Calu3 (cell line): ENCODE results near the gene PDXDC1. TPM values are rescaled to one million over a fixed set of nuclear protein-coding genes. Genes with fewer than 3 reads are reported as not detected.
"Not testable (repeated sequence)": the region's sequence is repeated elsewhere in the genome, so short reads cannot be mapped to it uniquely, and the experiment has no call there.

Experiments
- Bru-seq: library from RNA; stranded (reverse); fragments of 400-500 nt; gene quantifications from one replicate; lab custom pipeline; 2021; lab: Mats Ljungman, UMichigan
- BruChase-seq, 2 experiments: library from RNA; stranded (reverse); fragments of 400-500 nt; gene quantifications; one replicate each; lab custom pipeline; 2021; lab: Mats Ljungman, UMichigan
- BruUV-seq: library from RNA; stranded (reverse); fragments of 400-500 nt; replicated peaks from 2 replicates; lab custom pipeline; 2021; lab: Mats Ljungman, UMichigan
- CTCF ChIA-PET: fragments of 300-600 bp; sonication (Branson Sonifier 250); formaldehyde crosslinking; loops from one replicate; lab custom pipeline; 2022; ENCODE audit warnings: antibody characterized with exemption; lab: Charles Lee
- DNase-seq: peaks from one replicate; pipeline ENCODE4 v3.0.0; 2022
- H3K27ac Mint-ChIP-seq: one replicate; pipeline ENCODE4 v1.8.0; 2022; ENCODE audit warnings: mixed read lengths; ENCODE audit not compliant: unreplicated experiment
- H3K27me3 Mint-ChIP-seq: one replicate; pipeline ENCODE4 v1.8.0; 2022; ENCODE audit warnings: mixed read lengths; ENCODE audit not compliant: unreplicated experiment
- H3K36me3 Mint-ChIP-seq: one replicate; pipeline ENCODE4 v1.8.0; 2022; ENCODE audit warnings: mild to moderate bottlenecking, moderate library complexity, mixed read lengths; ENCODE audit not compliant: insufficient read depth, unreplicated experiment
- H3K4me1 Mint-ChIP-seq: one replicate; pipeline ENCODE4 v1.8.0; 2022; ENCODE audit warnings: mild to moderate bottlenecking, low read depth, mixed read lengths; ENCODE audit not compliant: unreplicated experiment
- H3K4me3 Mint-ChIP-seq: one replicate; pipeline ENCODE4 v1.8.0; 2022; ENCODE audit warnings: mild to moderate bottlenecking, low read depth, moderate library complexity, mixed read lengths; ENCODE audit not compliant: unreplicated experiment
- H3K9me3 Mint-ChIP-seq: one replicate; pipeline ENCODE4 v1.8.0; 2022; ENCODE audit warnings: low read depth, mixed read lengths; ENCODE audit not compliant: unreplicated experiment
- intact Hi-C: fragments of 100-400 bp; cut with micrococcal nuclease; formaldehyde crosslinking; loops from one replicate; pipeline ENCODE4 v1.10.0; 2022; ENCODE audit not compliant: unreplicated experiment
- long read RNA-seq: library from polyadenylated mRNA; stranded (forward); transcript quantifications from one replicate; pipeline ENCODE4 v2.0.0, GENCODE V29; 2022
- total RNA-seq: library from RNA; stranded (reverse); gene quantifications from 2 replicates; pipeline ENCODE4 v1.2.3, GENCODE V29; 2022

Gene PDXDC1, protein sequence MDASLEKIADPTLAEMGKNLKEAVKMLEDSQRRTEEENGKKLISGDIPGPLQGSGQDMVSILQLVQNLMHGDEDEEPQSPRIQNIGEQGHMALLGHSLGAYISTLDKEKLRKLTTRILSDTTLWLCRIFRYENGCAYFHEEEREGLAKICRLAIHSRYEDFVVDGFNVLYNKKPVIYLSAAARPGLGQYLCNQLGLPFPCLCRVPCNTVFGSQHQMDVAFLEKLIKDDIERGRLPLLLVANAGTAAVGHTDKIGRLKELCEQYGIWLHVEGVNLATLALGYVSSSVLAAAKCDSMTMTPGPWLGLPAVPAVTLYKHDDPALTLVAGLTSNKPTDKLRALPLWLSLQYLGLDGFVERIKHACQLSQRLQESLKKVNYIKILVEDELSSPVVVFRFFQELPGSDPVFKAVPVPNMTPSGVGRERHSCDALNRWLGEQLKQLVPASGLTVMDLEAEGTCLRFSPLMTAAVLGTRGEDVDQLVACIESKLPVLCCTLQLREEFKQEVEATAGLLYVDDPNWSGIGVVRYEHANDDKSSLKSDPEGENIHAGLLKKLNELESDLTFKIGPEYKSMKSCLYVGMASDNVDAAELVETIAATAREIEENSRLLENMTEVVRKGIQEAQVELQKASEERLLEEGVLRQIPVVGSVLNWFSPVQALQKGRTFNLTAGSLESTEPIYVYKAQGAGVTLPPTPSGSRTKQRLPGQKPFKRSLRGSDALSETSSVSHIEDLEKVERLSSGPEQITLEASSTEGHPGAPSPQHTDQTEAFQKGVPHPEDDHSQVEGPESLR
- total RNA-seq, result 171 and 172 TPM in 2 replicates
- percentile 84 among the genes with signal in this experiment for Bru-seq, nascent RNA
- percentile 83 among the genes with signal in this experiment for BruChase-seq, experiment 1, labeled RNA remaining after a 6-hour chase
- percentile 78 among the genes with signal in this experiment for BruChase-seq, experiment 2, labeled RNA remaining after a 2-hour chase
- long read RNA-seq, full-length matches to known transcripts, result 88 of 257 reads
- long read RNA-seq, partial matches to known transcripts, result 15 of 257 reads
- long read RNA-seq, other reads (novel, unspliced or antisense), result 154 of 257 reads

DNA sequence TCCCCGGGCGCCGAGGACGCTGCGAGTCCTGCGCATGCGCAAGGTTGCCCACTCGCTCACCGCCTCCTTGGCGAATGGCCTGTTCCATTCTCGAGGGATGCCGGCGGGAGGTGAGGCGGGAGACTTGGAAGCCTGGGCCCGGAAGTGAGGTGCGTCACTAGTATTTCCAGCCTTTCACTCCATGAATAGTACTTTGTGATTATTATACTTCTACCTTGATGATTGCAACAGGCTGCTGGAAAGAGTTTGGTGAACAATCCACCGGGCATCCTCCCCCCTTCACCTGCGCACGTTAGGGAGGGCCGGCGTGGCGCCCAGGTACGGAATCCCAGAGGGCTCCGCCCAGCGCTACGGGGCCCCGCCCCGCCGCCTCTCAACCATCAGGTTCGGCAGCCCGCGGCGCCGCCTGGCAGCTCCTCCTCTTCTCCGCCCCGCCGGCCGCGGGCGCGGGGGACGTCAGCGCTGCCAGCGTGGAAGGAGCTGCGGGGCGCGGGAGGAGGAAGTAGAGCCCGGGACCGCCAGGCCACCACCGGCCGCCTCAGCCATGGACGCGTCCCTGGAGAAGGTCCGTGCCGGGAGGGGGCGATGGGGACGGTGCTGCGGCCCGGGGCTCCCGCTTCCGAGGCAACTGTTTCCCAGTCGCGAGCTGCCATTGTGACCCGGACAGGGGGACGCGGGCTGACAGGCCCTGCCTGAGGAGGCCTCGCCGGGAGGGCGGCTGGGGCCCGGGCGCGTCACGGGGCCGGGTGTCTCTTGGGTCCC is at the start of gene PDXDC1:
Gene PDXDC1, plus strand, starts transcription at position 371 of the 762 bp plus-strand sequence. Its CDS starts 174 bp downstream, at position 545.
- Mint-ChIP-seq H3K4me3 (peak within 1 kb of the TSS; percentile 90), H3K4me1 (peaks cover 39% of the 10 kb centered on the region), H3K27ac (peak within 1 kb of the TSS; percentile 94), H3K36me3 (peaks cover 38% of the 10 kb centered on the region)
- H3K27me3 Mint-ChIP-seq, BruUV-seq, H3K9me3 Mint-ChIP-seq, CTCF ChIA-PET, intact Hi-C loops: not testable (repeated sequence)
- peak; percentile 100 for DNase-seq

DNA sequence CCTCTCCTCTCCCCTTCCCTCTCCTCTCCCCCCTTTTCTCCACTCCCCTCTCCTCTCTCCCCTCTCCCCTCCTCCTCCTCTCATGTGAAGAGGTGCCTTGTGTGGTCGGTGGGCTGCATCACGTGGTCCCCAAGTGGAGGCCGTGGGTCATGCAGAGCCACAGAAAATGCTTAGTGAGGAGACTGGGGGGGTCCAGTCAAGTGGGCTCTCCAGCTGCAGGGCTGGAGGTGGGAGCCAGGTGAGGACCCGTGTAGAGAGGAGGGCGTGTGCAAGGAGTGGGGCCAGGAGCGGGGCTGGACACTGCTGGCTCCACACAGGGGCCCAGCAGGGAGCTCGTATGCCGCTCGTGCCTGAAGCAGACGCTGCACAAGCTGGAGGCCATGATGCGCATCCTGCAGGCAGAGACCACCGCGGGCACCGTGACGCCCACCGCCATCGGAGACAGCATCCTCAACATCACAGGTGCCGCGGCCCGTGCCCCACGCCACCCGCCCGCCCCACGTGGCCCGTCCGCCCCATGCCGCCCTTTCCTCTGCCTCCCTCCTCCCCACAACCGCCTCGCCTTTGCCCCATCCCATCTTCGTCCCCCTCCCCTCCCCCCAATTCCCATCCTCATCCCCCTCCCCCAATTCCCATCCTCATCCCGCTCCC is 46.6 kb upstream of the PDXDC1 start:
- CTCF ChIA-PET, H3K4me1 Mint-ChIP-seq, H3K4me3 Mint-ChIP-seq, H3K27ac Mint-ChIP-seq, H3K36me3 Mint-ChIP-seq, DNase-seq, BruUV-seq, H3K27me3 Mint-ChIP-seq, intact Hi-C loops, H3K9me3 Mint-ChIP-seq: not testable (repeated sequence)

DNA sequence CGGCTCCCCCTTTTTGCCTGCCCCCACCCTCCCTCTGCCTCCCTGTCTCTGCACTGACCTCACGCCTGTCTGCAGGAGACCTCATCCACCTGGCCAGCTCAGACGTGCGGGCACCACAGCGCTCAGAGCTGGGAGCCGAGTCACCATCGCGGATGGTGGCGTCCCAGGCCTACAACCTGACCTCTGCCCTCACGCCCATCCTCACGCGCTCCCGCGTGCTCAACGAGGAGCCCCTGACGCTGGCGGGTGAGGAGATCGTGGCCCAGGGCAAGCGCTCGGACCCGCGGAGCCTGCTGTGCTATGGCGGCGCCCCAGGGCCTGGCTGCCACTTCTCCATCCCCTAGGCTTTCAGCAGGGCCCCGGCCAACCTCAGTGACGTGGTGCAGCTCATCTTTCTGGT is 45.6 kb upstream of the PDXDC1 start:
- H3K4me3 Mint-ChIP-seq, H3K9me3 Mint-ChIP-seq, H3K27me3 Mint-ChIP-seq, CTCF ChIA-PET, BruUV-seq, DNase-seq, H3K27ac Mint-ChIP-seq, H3K4me1 Mint-ChIP-seq, H3K36me3 Mint-ChIP-seq, intact Hi-C loops: not testable (repeated sequence)

DNA sequence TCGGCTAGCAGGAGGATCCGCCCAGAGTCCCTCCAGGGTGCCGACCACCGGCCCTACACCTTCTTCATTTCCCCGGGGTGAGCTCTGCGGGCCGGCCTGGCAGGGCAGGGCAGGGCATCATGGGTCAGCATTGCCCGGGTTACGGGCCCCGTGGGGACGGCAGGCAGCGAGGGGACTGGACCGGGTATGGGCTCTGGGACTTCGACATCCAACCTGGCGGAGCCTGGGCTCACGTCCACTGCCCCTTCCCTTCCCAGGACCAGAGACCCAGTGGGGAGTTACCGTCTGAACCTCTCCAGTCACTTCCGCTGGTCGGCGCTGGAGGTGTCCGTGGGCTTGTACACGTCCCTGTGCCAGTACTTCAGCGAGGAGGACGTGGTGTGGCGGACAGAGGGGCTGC is 44.6 kb upstream of the PDXDC1 start:
- H3K4me1 Mint-ChIP-seq, CTCF ChIA-PET, H3K27me3 Mint-ChIP-seq, BruUV-seq, H3K9me3 Mint-ChIP-seq, DNase-seq, H3K4me3 Mint-ChIP-seq, intact Hi-C loops, H3K36me3 Mint-ChIP-seq, H3K27ac Mint-ChIP-seq: not testable (repeated sequence)

DNA sequence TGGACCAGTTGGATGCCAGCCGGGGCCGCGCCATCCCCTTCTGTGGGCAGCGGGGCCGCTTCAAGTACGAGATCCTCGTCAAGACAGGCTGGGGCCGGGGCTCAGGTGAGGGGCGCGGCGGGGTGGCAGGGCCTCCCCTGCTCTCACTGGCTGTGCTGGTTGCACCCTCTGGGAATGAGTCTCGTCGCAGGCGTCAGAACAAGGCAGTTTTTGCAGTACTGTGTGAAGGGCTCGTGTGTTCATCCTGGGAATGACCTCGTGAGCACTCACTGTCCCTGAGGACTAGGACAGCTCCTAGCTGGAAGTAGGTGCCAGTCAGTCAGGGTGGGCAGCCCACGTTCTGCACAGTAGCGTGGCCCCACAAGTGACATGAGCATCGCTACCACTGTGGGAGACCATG is 43.9 kb upstream of the PDXDC1 start:
- BruUV-seq, result not testable (repeated sequence)

DNA sequence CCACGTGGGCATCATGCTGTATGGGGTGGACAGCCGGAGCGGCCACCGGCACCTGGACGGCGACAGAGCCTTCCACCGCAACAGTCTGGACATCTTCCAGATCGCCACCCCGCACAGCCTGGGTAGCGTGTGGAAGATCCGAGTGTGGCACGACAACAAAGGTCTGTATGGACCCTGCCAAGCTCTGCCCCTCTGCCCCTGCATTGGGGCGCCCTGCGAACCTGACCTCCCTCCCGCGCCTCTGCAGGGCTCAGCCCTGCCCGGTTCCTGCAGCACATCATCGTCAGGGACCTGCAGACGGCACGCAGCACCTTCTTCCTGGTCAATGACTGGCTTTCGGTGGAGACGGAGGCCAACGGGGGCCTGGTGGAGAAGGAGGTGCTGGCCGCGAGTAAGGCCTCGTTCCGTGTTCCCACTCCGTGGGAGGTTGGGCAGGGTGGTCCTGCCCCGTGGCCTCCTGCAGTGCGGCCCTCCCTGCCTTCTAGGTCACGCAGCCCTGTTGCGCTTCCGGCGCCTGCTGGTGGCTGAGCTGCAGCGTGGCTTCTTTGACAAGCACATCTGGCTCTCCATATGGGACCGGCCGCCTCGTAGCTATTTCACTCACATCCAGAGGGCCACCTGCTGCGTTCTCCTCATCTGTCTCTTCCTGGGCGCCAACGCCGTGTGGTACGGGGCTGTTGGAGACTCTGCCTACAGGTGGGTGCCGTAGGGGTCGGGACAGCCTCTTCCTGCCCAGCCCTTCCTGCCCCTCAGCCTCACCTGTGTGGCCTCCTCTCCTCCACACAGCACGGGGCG is 42.0 kb upstream of the PDXDC1 start:
- BruUV-seq, CTCF ChIA-PET, H3K27ac Mint-ChIP-seq: not testable (repeated sequence)

More for the DNA sequence above, 43.9 kb upstream of the PDXDC1 start:
- H3K9me3 Mint-ChIP-seq, CTCF ChIA-PET, H3K27ac Mint-ChIP-seq, H3K4me3 Mint-ChIP-seq, DNase-seq, H3K36me3 Mint-ChIP-seq, H3K4me1 Mint-ChIP-seq, H3K27me3 Mint-ChIP-seq, intact Hi-C loops: not testable (repeated sequence)

DNA sequence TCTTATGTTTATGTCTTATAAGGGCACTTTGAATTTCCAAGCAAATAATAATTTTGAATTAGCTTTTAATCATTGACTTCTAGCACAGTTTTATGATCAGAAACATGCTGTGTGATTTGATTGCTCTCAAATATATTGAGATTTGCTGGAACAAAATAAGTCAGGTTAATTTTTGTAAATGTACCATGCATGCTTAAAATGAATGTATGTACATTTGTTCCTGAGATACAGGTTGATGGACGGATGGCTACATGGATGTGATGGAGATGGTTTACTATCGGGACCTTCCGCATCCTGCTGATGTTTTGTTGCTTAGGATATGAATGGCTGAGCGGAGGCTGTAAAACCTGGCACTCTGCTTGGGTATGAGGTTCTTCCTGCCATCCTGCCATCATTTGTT is 37.7 kb upstream of the PDXDC1 start, which contains the start of gene NPIPA1:
Gene NPIPA1, plus strand, starts transcription at position 301 of the 400 bp plus-strand sequence. Its CDS starts 0 bp downstream, at position 301.
- H3K4me1 Mint-ChIP-seq, H3K27ac Mint-ChIP-seq, DNase-seq, BruUV-seq, CTCF ChIA-PET, H3K36me3 Mint-ChIP-seq, intact Hi-C loops, H3K4me3 Mint-ChIP-seq, H3K9me3 Mint-ChIP-seq, H3K27me3 Mint-ChIP-seq: not testable (repeated sequence)

More for the DNA sequence above, 42.0 kb upstream of the PDXDC1 start:
- intact Hi-C loops, H3K36me3 Mint-ChIP-seq, H3K9me3 Mint-ChIP-seq, H3K4me1 Mint-ChIP-seq, H3K4me3 Mint-ChIP-seq, H3K27me3 Mint-ChIP-seq, DNase-seq: not testable (repeated sequence)

DNA sequence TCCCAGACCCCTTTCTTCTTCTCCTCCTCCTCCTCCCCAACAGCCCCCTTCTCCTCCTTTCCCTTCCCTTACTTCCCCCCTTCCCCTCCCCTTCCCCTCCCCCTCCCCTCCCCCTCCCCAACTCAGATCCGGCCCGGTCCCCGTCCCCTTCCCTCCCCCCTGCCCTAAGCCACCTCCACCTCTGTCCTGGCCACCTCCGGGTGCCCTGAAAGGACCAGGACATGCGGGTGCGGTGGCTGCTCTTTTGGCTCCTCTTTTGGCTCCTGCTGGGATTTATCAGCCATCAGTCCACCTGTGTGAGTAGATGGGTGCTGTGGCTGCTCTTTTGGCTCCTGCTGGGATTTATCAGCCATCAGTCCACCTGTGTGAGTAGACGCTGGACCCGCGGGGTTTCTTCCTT is 36.8 kb upstream of the PDXDC1 start:
- H3K27ac Mint-ChIP-seq, intact Hi-C loops, CTCF ChIA-PET, H3K36me3 Mint-ChIP-seq, H3K27me3 Mint-ChIP-seq, H3K4me3 Mint-ChIP-seq, H3K9me3 Mint-ChIP-seq, DNase-seq, H3K4me1 Mint-ChIP-seq, BruUV-seq: not testable (repeated sequence)
